ENCODE data around the gene CCDC122.

DNA sequence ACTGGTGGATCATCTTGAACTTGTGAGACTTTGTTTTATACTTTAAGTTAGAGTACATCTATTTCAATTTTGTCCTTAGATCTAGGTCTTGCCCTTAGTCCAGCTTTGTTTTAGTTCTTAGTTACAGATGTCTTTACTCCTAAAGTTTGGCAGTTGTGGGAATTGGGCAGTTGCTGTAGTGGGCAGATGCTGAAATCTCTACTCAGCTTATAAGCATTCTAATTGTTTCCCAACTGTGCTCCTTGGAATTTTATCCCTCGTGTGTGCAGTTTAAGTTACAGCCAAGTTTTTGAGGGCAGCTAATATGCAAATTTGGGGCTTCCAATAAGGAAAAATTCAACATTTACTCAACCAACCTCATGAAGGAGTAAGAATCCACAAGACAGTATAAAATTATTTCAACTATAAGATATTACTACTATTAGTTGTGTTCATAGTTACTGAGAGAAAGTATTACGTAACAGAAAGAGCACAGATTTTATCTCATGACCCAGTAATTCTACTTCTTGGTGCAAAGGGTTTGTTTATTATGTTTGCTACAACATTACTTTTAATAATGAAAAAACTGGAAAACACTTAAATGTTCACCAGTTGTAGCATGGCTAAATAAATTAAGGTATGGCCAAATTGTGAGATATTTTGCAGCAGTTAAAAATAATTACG lies 32.9 kb downstream of the CCDC122 start:
- TF ChIP-seq CTCF (IDR thresholded peaks at IDR 0.05), result no peak
- no peak for TF ChIP-seq REST (IDR thresholded peaks at IDR 0.05; ENCODE audit: insufficient read depth in 1 of 2, low read depth in 2 of 2, low read length in 1 of 2)
